ENCODE measurements around the gene RNF144B. TPM values are rescaled to one million over a fixed set of nuclear protein-coding genes. Genes with fewer than 3 reads are reported as not detected.
"Not testable (repeated sequence)": the region's sequence is repeated elsewhere in the genome, so short reads cannot be mapped to it uniquely, and the experiment has no call there.

RNF144B gene
- total and polyA plus RNA-seq, 2 experiments from 2014 or later, result 0.48 to 1.1 TPM

DNA sequence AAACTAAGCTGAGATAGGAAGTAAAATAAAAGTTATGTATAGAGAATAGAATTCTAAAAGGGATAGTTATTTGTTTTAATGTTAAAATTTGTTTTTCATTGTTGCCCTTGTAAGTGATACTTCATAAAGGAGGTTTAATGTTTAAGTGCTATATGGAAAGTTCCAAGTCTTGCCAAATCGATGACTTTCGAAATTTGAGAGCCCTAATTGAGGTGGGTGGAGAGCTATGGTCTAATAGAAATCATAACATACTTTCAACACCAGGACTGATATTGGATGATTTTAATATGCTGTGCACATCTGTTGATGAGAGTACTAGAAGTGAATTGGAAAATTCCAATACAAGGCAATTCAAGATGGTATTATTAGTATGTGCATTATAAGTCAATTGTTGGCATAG, 64.6 kb downstream of the RNF144B start:
- TF ChIP-seq, protein P1, sequence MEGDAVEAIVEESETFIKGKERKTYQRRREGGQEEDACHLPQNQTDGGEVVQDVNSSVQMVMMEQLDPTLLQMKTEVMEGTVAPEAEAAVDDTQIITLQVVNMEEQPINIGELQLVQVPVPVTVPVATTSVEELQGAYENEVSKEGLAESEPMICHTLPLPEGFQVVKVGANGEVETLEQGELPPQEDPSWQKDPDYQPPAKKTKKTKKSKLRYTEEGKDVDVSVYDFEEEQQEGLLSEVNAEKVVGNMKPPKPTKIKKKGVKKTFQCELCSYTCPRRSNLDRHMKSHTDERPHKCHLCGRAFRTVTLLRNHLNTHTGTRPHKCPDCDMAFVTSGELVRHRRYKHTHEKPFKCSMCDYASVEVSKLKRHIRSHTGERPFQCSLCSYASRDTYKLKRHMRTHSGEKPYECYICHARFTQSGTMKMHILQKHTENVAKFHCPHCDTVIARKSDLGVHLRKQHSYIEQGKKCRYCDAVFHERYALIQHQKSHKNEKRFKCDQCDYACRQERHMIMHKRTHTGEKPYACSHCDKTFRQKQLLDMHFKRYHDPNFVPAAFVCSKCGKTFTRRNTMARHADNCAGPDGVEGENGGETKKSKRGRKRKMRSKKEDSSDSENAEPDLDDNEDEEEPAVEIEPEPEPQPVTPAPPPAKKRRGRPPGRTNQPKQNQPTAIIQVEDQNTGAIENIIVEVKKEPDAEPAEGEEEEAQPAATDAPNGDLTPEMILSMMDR (IDR thresholded peaks at IDR 0.05; ENCODE audit: low read depth, low read length), result no peak

DNA sequence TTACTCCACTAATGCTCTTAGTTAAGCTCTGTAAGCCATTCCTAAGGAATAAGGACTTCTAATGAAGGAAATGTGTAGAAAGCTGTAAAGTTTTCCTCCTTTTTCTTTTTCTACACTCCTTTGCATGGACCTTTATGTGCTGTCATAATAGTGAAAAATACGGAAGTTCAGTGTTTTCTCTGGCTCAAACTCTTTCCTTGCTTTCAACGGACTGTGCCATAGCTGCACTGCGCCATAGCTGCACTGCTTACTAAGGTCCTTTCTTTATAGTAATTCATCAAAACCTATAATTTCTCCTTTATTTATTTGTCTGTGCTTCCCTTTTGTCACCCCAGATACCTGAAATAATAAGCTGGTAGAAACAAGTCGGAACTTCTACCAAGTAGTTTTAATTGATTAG, 67.3 kb downstream of the RNF144B start:
- no peak for DNase-seq (ENCODE audit: low read depth in 1 of 2, low spot score in 1 of 2)
- H3K4me3 ChIP-seq, result no peak overlapping the region
- no peaks in the 10 kb centered on the region for H3K4me1 ChIP-seq (ENCODE audit: low read depth)
- TF ChIP-seq, protein P1 (IDR thresholded peaks at IDR 0.05; ENCODE audit: low read depth, low read length), result no peak
- H3K9me3 ChIP-seq (ENCODE audit: low read depth), result no peaks in the 10 kb centered on the region
- no peaks in the 10 kb centered on the region for H3K36me3 ChIP-seq
- no peaks in the 10 kb centered on the region for H3K27me3 ChIP-seq
- H3K27ac ChIP-seq, result no peak overlapping the region

More for the DNA sequence above, 64.6 kb downstream of the RNF144B start:
- H3K9me3 ChIP-seq (ENCODE audit: low read depth), result no peaks in the 10 kb centered on the region
- no peak overlapping the region for H3K27ac ChIP-seq
- no peaks in the 10 kb centered on the region for H3K4me1 ChIP-seq (ENCODE audit: low read depth)
- no peaks in the 10 kb centered on the region for H3K36me3 ChIP-seq
- no peak overlapping the region for H3K4me3 ChIP-seq
- H3K27me3 ChIP-seq, result no peaks in the 10 kb centered on the region
- no peak for DNase-seq (ENCODE audit: low read depth in 1 of 2, low spot score in 1 of 2)

- TF ChIP-seq, protein P1 (IDR thresholded peaks at IDR 0.05; ENCODE audit: low read depth, low read length), result no peak
- H3K36me3 ChIP-seq, result no peaks in the 10 kb centered on the region
- no peaks in the 10 kb centered on the region for H3K9me3 ChIP-seq (ENCODE audit: low read depth)
- H3K27ac ChIP-seq, result no peak overlapping the region
- H3K4me3 ChIP-seq, result no peak overlapping the region
- DNase-seq (ENCODE audit: low read depth in 1 of 2, low spot score in 1 of 2), result no peak
- no peaks in the 10 kb centered on the region for H3K27me3 ChIP-seq
- H3K4me1 ChIP-seq (ENCODE audit: low read depth), result no peaks in the 10 kb centered on the region
Measured at GRCh38 chr6:18457065-18457737, 70.1 kb downstream of the RNF144B start.

DNA sequence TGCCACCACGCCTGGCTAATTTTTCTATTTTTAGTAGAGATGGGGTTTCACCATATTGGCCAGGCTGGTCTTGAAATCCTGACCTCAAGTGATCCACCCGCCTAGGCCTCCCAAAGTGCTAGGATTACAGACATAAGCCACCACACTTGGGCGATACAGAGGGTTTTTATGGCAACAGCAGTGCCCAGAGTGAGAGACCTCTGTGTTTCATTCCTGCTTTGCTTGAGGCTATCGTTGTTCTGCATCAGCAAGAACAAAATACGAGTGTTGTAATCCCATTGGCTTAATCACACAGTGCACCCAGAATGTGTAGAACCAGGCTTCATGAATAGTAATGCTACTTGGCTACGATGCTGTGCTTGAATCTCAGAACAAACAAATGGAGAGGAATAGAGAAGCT, 70.9 kb downstream of the RNF144B start:
- H3K36me3 ChIP-seq; H3K27ac ChIP-seq; H3K4me3 ChIP-seq; DNase-seq (ENCODE audit: low read depth in 1 of 2, low spot score in 1 of 2); H3K9me3 ChIP-seq (ENCODE audit: low read depth); H3K27me3 ChIP-seq; H3K4me1 ChIP-seq (ENCODE audit: low read depth): not testable (repeated sequence)

DNA sequence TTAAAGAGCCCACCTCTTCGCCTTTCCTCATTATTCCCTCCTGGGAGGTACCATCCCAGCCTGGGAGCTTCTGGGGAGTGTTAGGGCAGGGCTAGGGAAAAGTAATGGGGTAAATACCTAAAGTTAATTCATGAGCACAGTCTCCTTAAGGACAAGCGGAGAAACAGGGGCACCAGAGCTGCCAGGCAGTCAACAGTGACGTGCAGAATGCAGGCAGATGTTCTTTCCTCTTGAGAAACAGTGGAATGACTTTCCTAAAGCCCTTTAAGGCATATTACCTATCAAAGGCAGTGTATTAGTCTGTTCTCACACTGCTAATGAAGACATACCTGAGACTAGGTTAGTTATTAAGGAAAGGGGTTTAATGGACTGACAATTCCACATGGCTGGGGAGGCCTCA, 76.3 kb downstream of the RNF144B start:
- Histone ChIP-seq H3K36me3 (no peaks in the 10 kb centered on the region), H3K27me3 (no peaks in the 10 kb centered on the region), H3K4me1 (ENCODE audit: low read depth) (peaks cover 9% of the 10 kb centered on the region), H3K9me3 (ENCODE audit: low read depth) (no peaks in the 10 kb centered on the region), H3K27ac (no peak overlapping the region), H3K4me3 (no peak overlapping the region)
- no peak for DNase-seq (ENCODE audit: low read depth in 1 of 2, low spot score in 1 of 2)
- TF ChIP-seq, protein P1 (IDR thresholded peaks at IDR 0.05; ENCODE audit: low read depth, low read length), result no peak

GRCh38 chr6:18464176-18464575, 77.0 kb downstream of the RNF144B start:
- Histone ChIP-seq H3K9me3 (ENCODE audit: low read depth) (no peaks in the 10 kb centered on the region), H3K4me1 (ENCODE audit: low read depth) (peaks cover 9% of the 10 kb centered on the region), H3K36me3 (no peaks in the 10 kb centered on the region), H3K27me3 (no peaks in the 10 kb centered on the region), H3K4me3 (no peak overlapping the region), H3K27ac (no peak overlapping the region)
- no peak for DNase-seq (ENCODE audit: low read depth in 1 of 2, low spot score in 1 of 2)
- TF ChIP-seq, protein P1 (IDR thresholded peaks at IDR 0.05; ENCODE audit: low read depth, low read length), result no peak

Data from cardiac muscle cell (in vitro differentiated cells and primary cell).